Measurements from ENCODE around the gene UMPS.
"Not testable (repeated sequence)": the region's sequence is repeated elsewhere in the genome, so short reads cannot be mapped to it uniquely, and the experiment has no call there.

The UMPS gene

DNA sequence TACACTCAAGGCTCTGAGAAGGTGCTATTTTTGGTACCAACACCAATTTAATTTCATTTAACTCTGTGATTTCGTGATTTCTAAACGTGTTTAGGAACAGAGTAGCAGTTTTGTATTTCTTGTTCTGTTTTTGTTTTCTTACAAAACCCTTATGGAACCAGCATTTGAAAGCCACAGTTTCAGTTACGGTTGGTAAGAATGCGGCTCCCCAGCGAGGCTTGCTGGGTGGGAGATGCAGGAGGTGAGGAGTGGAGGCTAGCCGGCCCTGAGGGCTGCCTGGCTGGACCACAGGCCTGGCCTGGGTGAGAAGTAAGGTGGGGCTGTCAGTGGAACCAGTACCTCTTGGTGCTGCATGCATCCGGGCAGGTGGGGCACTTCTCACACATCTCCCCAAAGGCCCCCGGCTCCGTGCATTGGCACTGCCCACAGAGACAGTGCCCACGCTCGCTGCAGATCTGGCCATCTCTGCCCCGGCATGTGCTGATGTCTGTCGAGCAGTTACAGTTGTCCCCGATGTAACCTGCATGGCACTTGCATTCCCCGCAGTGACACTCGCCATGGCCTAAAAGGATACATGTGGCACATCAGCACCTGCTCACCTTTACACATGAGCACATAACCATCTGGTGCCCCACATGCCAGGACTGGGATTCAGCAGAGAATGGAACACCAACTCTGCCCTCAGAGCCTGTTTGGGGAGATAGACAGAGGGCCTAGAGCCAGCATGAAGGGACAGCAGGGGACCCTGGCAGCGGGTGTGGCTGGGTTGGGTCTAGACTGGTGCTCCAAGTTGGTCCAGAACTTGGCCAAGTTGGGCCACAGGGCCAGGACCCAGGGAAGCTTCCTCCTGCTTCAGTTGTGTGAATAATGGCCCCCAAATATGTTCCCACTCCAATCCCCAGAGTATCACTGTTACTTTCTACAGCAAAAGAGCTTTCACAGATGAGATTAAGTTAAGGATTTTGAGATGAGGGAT lies 43.4 kb downstream of the UMPS start:
- no peaks in the 10 kb centered on the region for H3K36me3 Mint-ChIP-seq
- no peaks in the 10 kb centered on the region for H3K9me3 Mint-ChIP-seq
- DNase-seq (no peak), ATAC-seq (replicated peaks) (no peak)
- H3K27me3 Mint-ChIP-seq: peaks cover 20 to 45% of the 10 kb centered on the region in 2 donors
- H3K27ac Mint-ChIP-seq: no peak overlapping the region
- H3K4me3 Mint-ChIP-seq: no peak overlapping the region
- H3K4me1 Mint-ChIP-seq: peaks cover 0 to 7% of the 10 kb centered on the region in 2 donors

DNA sequence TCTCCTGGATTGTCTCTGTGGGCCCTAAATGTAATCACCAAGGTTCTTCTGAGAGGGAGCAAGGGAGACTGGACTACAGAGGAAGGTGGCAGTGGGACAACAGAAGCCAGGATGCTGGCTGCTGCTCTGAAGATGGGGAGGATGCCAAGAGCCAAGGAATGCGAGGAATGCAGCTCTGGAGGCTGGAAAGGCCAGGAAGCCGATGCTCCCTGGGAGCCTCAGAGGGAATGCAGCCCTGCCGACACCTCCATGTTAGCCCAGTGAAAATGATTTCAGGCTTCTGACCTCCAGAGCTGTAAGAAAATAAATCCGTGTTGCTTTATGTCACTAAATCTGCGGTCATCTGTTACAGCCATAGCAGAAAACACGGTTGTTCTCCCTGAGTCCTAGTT lies 44.1 kb downstream of the UMPS start:
- no peak for DNase-seq
- ATAC-seq (replicated peaks): no peak
- Mint-ChIP-seq H3K4me3 (no peak overlapping the region), H3K27me3 (peaks cover 26 to 44% of the 10 kb centered on the region in 2 donors), H3K27ac (no peak overlapping the region), H3K4me1 (peaks cover 0 to 7% of the 10 kb centered on the region in 2 donors), H3K9me3 (no peaks in the 10 kb centered on the region), H3K36me3 (no peaks in the 10 kb centered on the region)

DNA sequence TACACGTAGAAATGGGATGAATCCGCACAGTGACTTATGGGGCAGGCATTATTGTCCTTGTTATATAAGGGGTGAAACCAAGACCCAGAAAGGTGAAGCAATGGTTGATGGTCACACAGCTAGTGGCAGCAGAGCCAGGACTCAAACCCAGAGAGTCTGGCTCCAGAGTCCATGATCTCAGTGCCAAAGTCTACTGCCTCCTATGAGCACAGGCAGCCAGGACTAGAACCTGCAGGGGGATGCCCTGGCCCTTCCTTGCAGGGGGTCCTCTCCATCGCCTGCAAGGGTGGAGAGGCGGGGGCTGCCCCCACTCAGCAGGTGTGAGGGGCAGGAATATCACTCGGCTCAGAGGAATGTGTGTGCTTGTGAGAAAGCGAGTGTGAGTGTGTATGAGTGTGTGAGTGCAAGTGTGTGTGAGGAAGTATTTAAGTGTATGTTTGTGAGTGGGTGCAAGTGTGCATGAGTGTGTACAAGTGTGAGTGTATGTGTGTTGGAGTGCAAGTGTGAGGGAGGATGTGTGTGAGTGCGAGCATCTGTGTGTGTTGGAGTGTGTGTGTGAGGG lies 44.7 kb downstream of the UMPS start:
- ATAC-seq (replicated peaks) (no peak), DNase-seq (no peak)
- Mint-ChIP-seq H3K27me3 (peaks cover 27 to 38% of the 10 kb centered on the region in 2 donors), H3K36me3 (no peaks in the 10 kb centered on the region), H3K27ac (no peak overlapping the region), H3K4me1 (peaks cover 0 to 7% of the 10 kb centered on the region in 2 donors), H3K4me3 (no peak overlapping the region), H3K9me3 (no peaks in the 10 kb centered on the region)

DNA sequence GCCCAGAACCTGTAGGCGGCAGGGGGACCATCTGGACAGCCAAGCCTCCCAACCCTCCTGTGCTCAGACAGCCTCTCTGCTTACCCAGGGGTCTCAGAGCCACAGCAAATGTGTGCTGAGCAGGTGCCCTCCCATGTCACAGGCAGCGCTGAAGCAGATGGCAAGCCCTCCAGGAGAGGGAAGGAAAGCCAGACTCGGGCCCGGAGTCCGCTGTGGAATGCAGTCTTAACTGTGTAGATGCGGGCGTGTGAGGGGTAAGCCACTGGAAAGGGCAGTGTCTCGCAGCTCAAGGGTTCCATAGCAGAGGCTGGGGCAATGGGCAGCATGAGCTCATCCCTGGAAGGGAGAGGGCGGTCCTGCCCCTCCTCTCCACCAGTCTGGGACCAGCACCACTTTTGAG lies 45.6 kb downstream of the UMPS start:
- Mint-ChIP-seq H3K4me1 (peaks cover 6 to 14% of the 10 kb centered on the region in 2 donors), H3K4me3 (no peak overlapping the region), H3K36me3 (no peaks in the 10 kb centered on the region), H3K9me3 (no peaks in the 10 kb centered on the region), H3K27ac (no peak overlapping the region), H3K27me3 (peaks cover 27 to 34% of the 10 kb centered on the region in 2 donors)
- DNase-seq (no peak), ATAC-seq (replicated peaks) (no peak)

DNA sequence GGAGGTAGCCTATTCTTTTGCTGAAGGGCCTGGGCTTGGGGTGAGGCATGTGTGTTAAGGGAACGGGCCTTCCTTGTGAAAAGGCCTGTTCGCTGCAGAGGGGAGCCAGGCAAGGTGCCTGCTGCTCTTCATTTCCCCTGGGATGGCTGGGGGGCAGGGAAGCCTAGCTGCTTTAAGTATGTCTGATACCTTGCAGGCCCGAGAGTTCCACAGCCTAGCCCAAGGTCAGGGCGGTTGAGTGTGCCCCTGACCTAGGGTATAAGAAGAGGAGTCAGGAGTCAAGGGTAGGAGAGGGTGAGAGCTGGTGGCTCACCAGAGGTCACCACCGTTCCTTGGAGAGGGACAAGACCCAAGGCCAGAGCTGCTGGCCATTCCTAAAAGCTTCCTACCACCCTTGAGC lies 46.6 kb downstream of the UMPS start:
- Mint-ChIP-seq H3K27ac (no peak overlapping the region), H3K27me3 (peaks cover 29 to 30% of the 10 kb centered on the region in 2 donors), H3K9me3 (no peaks in the 10 kb centered on the region), H3K36me3 (no peaks in the 10 kb centered on the region), H3K4me1 (peaks cover 8 to 16% of the 10 kb centered on the region in 2 donors), H3K4me3 (no peak overlapping the region)
- DNase-seq: no peak
- ATAC-seq (replicated peaks): no peak

GRCh38 chr3:124777762-124778470 lies 47.7 kb downstream of the UMPS start:
- peaks cover 27% of the 10 kb centered on the region in 2 donors for H3K27me3 Mint-ChIP-seq
- DNase-seq (no peak), ATAC-seq (replicated peaks) (no peak)
- no peaks in the 10 kb centered on the region for H3K36me3 Mint-ChIP-seq
- no peak overlapping the region for H3K4me3 Mint-ChIP-seq
- no peaks in the 10 kb centered on the region for H3K9me3 Mint-ChIP-seq
- no peak overlapping the region for H3K27ac Mint-ChIP-seq
- peaks cover 8 to 9% of the 10 kb centered on the region in 2 donors for H3K4me1 Mint-ChIP-seq

DNA sequence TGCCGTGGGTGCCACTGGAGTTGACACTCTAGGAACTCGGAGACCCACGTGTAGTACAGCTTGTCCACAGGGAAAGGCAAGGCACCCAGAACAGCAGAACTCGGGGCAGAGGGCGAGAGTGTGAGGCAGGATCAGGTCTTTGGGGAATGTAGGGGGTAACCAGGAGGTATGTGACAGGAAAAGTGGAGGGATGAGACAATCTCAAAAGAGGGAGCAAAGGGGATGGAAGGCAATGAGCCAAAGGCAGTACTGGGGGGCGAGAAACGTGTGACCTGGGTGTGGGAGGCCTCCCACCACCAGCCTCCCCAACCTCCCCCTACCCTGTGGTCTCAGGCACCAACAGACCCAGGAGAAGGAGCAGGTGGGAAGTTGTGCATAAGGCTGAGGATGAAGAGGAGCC lies 48.9 kb downstream of the UMPS start:
- no peaks in the 10 kb centered on the region for H3K36me3 Mint-ChIP-seq
- no peak for DNase-seq
- H3K4me1 Mint-ChIP-seq: peaks cover 8 to 11% of the 10 kb centered on the region in 2 donors
- peaks cover 21 to 22% of the 10 kb centered on the region in 2 donors for H3K27me3 Mint-ChIP-seq
- H3K27ac Mint-ChIP-seq: no peak overlapping the region
- H3K9me3 Mint-ChIP-seq: no peaks in the 10 kb centered on the region
- no peak overlapping the region for H3K4me3 Mint-ChIP-seq
- no peak for ATAC-seq (replicated peaks)

DNA sequence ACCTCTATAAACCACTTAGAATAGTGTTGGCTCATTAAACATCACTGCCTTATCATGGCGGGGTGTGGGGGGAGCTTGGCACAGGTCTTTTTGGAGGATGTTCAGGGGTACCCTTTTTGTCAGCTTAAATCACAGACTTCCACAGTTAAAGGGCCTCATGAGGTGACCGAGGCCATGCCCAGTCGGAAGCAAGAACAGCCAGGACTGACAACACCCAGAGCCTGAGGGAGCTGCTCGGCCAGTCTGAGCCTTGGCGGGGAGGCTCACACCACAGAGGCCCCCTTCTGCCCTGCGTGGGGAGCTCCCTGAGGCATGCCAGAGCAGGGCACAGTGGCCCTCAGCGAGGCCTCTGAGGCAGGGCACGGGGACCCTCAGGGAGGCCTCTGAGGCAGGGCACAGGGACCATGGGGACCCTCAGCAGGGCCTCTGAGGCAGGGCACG lies 49.5 kb downstream of the UMPS start:
- no peaks in the 10 kb centered on the region for H3K36me3 Mint-ChIP-seq
- DNase-seq (no peak), ATAC-seq (replicated peaks) (no peak)
- no peak overlapping the region for H3K27ac Mint-ChIP-seq
- H3K4me1 Mint-ChIP-seq: peaks cover 12 to 17% of the 10 kb centered on the region in 2 donors
- H3K27me3 Mint-ChIP-seq: peaks cover 16 to 19% of the 10 kb centered on the region in 2 donors
- no peak overlapping the region for H3K4me3 Mint-ChIP-seq
- no peaks in the 10 kb centered on the region for H3K9me3 Mint-ChIP-seq

DNA sequence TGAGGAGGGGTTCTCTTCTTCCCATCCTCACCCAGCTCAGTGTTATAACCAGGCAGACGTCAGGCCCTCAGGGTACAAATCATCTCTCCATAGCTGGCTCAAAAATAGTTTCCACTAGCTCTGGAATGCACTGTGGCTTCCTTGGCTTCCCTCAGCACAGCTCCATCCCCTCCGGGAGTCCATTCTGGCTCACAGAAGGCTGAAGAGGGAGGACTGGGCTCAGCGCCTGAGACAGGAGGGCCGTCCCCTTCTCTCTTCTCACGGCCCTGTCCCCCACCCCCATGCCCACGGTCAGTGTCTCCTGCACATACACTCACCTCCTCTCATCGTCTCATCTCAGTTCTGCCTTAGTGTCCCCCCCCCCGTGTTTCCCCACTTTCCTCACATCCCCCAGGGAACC lies 50.1 kb downstream of the UMPS start:
- no peaks in the 10 kb centered on the region for H3K36me3 Mint-ChIP-seq
- peaks cover 16 to 22% of the 10 kb centered on the region in 2 donors for H3K4me1 Mint-ChIP-seq
- peak; percentile 4 to 17 for ATAC-seq (replicated peaks)
- no peak for DNase-seq
- H3K9me3 Mint-ChIP-seq: no peaks in the 10 kb centered on the region
- H3K27ac Mint-ChIP-seq: no peak overlapping the region
- no peak overlapping the region for H3K4me3 Mint-ChIP-seq
- peaks cover 12 to 19% of the 10 kb centered on the region in 2 donors for H3K27me3 Mint-ChIP-seq

DNA sequence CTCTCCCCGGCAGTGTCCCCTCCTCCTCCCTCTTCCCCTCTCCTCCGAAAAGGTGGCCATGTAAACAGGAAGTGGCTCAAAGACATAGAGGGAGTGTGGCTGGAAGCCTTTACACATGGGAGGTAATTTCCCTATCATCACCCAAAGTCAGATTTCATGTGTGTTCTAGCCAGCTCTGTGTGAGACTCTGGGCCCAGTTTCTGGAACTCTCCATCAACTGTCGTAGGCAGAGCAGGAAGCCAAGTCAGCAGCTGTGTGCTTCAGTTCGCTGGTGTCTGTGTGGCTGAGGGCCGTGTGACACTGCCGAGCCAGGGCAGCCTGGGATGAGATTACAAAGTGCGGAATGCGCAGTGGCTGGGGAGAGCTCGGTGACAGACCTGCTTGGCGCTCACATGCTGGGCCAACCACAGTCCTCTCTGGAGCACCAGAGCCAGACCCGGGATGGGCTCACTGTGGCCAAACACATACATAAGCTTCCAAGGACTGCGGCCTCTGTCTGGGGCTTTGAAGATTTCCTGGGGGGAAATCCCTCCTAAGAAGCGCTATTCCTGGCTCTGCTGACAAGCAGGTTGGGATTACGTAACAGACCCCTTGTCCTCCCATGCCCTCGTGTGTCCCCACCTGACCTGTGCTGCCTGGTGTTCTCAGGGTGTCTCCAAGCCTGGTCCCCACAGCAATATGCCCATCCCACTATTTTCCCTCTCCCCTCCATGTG lies 50.7 kb downstream of the UMPS start:
- H3K27ac Mint-ChIP-seq: no peak overlapping the region
- DNase-seq (no peak), ATAC-seq (replicated peaks) (peak; percentile 21 to 44)
- no peaks in the 10 kb centered on the region for H3K36me3 Mint-ChIP-seq
- no peak overlapping the region for H3K4me3 Mint-ChIP-seq
- H3K4me1 Mint-ChIP-seq: peaks cover 16 to 22% of the 10 kb centered on the region in 2 donors
- no peaks in the 10 kb centered on the region for H3K9me3 Mint-ChIP-seq
- peaks cover 12 to 19% of the 10 kb centered on the region in 2 donors for H3K27me3 Mint-ChIP-seq

- Mint-ChIP-seq H3K36me3 (no peaks in the 10 kb centered on the region), H3K27me3 (peaks cover 12 to 19% of the 10 kb centered on the region in 2 donors), H3K4me3 (no peak overlapping the region), H3K27ac (peak overlapping the region; percentile 6), H3K9me3 (no peaks in the 10 kb centered on the region), H3K4me1 (peaks cover 16 to 22% of the 10 kb centered on the region in 2 donors)
- DNase-seq (no peak), ATAC-seq (replicated peaks) (no peak)
These were observed 51.5 kb downstream of the UMPS start for GRCh38 chr3:124781476-124782376.

GRCh38 chr3:124782377-124782712 lies 52.1 kb downstream of the UMPS start:
- not testable (repeated sequence) for DNase-seq; H3K9me3 Mint-ChIP-seq; H3K4me3 Mint-ChIP-seq; ATAC-seq (replicated peaks); H3K36me3 Mint-ChIP-seq; H3K27ac Mint-ChIP-seq
- Mint-ChIP-seq H3K4me1 (peaks cover 17 to 22% of the 10 kb centered on the region in 2 donors), H3K27me3 (peaks cover 12 to 19% of the 10 kb centered on the region in 2 donors)

DNA sequence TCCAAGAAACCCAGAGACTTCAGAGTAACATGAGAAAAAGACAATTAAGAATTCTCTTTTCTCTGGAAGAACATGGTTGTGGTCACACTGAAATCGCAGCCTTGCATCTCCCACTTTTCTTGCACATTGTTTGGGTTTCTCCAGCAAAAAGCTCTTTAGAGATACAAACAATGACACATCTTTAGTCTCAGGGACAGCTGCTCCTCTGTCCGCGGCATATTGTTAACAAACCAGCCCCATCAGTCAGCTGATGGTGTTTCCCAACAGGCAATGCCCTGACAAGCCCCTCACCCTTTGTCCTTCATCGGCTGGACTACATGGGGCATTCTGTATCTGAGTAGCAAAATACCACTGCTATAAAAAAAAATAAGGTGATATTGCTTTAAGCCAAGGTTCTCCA lies 53.4 kb downstream of the UMPS start:
- Mint-ChIP-seq H3K36me3 (no peaks in the 10 kb centered on the region), H3K4me1 (peaks cover 17 to 22% of the 10 kb centered on the region in 2 donors), H3K4me3 (no peak overlapping the region), H3K27ac (no peak overlapping the region), H3K27me3 (peaks cover 7 to 14% of the 10 kb centered on the region in 2 donors), H3K9me3 (no peaks in the 10 kb centered on the region)
- ATAC-seq (replicated peaks) (no peak), DNase-seq (no peak)

Measured in stimulated activated naive B cell treated with anti-CD40 and anti-IgM and Interleukin-4, amounts not matched to agents 10 μg/mL and 1 μg/mL and 100 μg/mL, for 72 hours (primary cell).